Panc1 (cell line): ENCODE measurements around the gene SHOC2.

Experiments
- CTCF ChIP-seq: fragments of 450-650 bp; IDR thresholded peaks from 2 replicates; pipeline ENCODE4 v1.5.1; 2017; ENCODE audit warnings: mild to moderate bottlenecking
- POLR2AphosphoS5 ChIP-seq: IDR thresholded peaks from 2 replicates; pipeline ENCODE4 v1.6.1; 2012; ENCODE audit warnings: mild to moderate bottlenecking, low read depth, low read length, moderate library complexity
- REST ChIP-seq, 2 experiments: IDR thresholded peaks; 2 replicates each; pipeline ENCODE4 v1.6.1; 2011 to 2012; ENCODE audit warnings: low read depth in 2 of 2, control low read depth in 1 of 2, low read length in 1 of 2, mild to moderate bottlenecking in 1 of 2, moderate library complexity in 1 of 2; ENCODE audit not compliant: insufficient read depth in 1 of 2

- TF ChIP-seq POLR2AphosphoS5 (no peak), CTCF (no peak), REST (IDR thresholded peaks at IDR 0.05; ENCODE audit: insufficient read depth in 1 of 2, low read depth in 2 of 2, low read length in 1 of 2) (no peak)
Observed at GRCh38 chr10:110967009-110967630, 47.7 kb downstream of the SHOC2 start.
